Trophoblast cell (in vitro differentiated cells and primary cell): ENCODE data around the gene HEBP2.

Experiments
- DNase-seq, 2 donors: peaks; one replicate each; pipeline ENCODE4 v3.0.0-alpha.2; 2016
- H2AFZ ChIP-seq: 2 replicates; pipeline ENCODE4 v1.6.1; 2013; ENCODE audit warnings: low read length, moderate library complexity, mild to moderate bottlenecking; ENCODE audit not compliant: insufficient read depth, poor library complexity
- H2AK5ac ChIP-seq: 2 replicates; pipeline ENCODE4 v1.6.1; 2013; ENCODE audit warnings: mild to moderate bottlenecking, low read length
- H2BK120ac ChIP-seq: 2 replicates; pipeline ENCODE4 v1.6.1; 2013; ENCODE audit warnings: low read length, mild to moderate bottlenecking, moderate library complexity; ENCODE audit not compliant: insufficient read depth, poor library complexity
- H2BK12ac ChIP-seq: 2 replicates; pipeline ENCODE4 v1.6.1; 2013; ENCODE audit warnings: mild to moderate bottlenecking, low read length, moderate library complexity
- H2BK5ac ChIP-seq: 2 replicates; pipeline ENCODE4 v1.6.1; 2013; ENCODE audit warnings: low read length, low read depth, moderate library complexity, mild to moderate bottlenecking; ENCODE audit not compliant: poor library complexity
- H3K14ac ChIP-seq: 2 replicates; pipeline ENCODE4 v1.6.1; 2013; ENCODE audit warnings: mild to moderate bottlenecking, low read length
- H3K18ac ChIP-seq: 2 replicates; pipeline ENCODE4 v1.6.1; 2013; ENCODE audit warnings: mild to moderate bottlenecking, low read length
- H3K23ac ChIP-seq: 2 replicates; pipeline ENCODE4 v1.6.1; 2013; ENCODE audit warnings: low read length
- H3K27ac ChIP-seq: 2 replicates; pipeline ENCODE4 v1.5.1; 2013; ENCODE audit warnings: low read depth, mild to moderate bottlenecking, inconsistent platforms, low read length, moderate library complexity
- H3K27me3 ChIP-seq: 2 replicates; pipeline ENCODE4 v1.6.1; 2013; ENCODE audit warnings: inconsistent platforms, mild to moderate bottlenecking, low read length, moderate library complexity; ENCODE audit not compliant: insufficient read depth
- H3K36me3 ChIP-seq, 2 experiments: 1 replicate in 1 of 2; 2 replicates in 1 of 2; pipeline ENCODE4 v1.6.1; 2013; ENCODE audit warnings: low read length in 2 of 2, mild to moderate bottlenecking in 2 of 2, moderate library complexity in 1 of 2; ENCODE audit not compliant: insufficient read depth in 2 of 2, control insufficient read depth in 1 of 2
- H3K4ac ChIP-seq: 2 replicates; pipeline ENCODE4 v1.6.1; 2013; ENCODE audit warnings: low read depth, mild to moderate bottlenecking, low read length, moderate library complexity
- H3K4me1 ChIP-seq, 2 experiments: 1 replicate in 1 of 2; 2 replicates in 1 of 2; pipeline ENCODE4 v1.6.1; 2013; ENCODE audit warnings: low read length in 2 of 2, mild to moderate bottlenecking in 2 of 2, moderate library complexity in 1 of 2; ENCODE audit not compliant: insufficient read depth in 2 of 2, control insufficient read depth in 1 of 2
- H3K4me2 ChIP-seq: 2 replicates; pipeline ENCODE4 v1.6.1; 2013; ENCODE audit warnings: inconsistent platforms, mild to moderate bottlenecking, low read length, moderate library complexity
- H3K4me3 ChIP-seq: 2 replicates; pipeline ENCODE4 v1.5.1; 2013; ENCODE audit warnings: mild to moderate bottlenecking, low read depth, low read length, inconsistent platforms
- H3K79me1 ChIP-seq: one replicate; pipeline ENCODE4 v1.6.1; 2013; ENCODE audit warnings: low read length
- H3K79me2 ChIP-seq: 2 replicates; pipeline ENCODE4 v1.6.1; 2013; ENCODE audit warnings: low read length, mild to moderate bottlenecking; ENCODE audit not compliant: control insufficient read depth, insufficient read depth, poor library complexity
- H3K9ac ChIP-seq: 2 replicates; pipeline ENCODE4 v1.6.1; 2013; ENCODE audit warnings: mild to moderate bottlenecking, low read length
- H3K9me3 ChIP-seq: 2 replicates; pipeline ENCODE4 v1.6.1; 2013; ENCODE audit warnings: low read depth, mild to moderate bottlenecking, control low read depth, inconsistent platforms, low read length; ENCODE audit not compliant: insufficient read depth
- H4K12ac ChIP-seq: 2 replicates; pipeline ENCODE4 v1.6.1; 2013; ENCODE audit warnings: low read depth, mild to moderate bottlenecking, low read length, moderate library complexity
- H4K8ac ChIP-seq: 2 replicates; pipeline ENCODE4 v1.6.1; 2013; ENCODE audit warnings: low read depth, mild to moderate bottlenecking, low read length, moderate library complexity
- H4K91ac ChIP-seq: one replicate; pipeline ENCODE4 v1.6.1; 2013; ENCODE audit warnings: low read depth, mild to moderate bottlenecking, low read length, moderate library complexity
- WGBS: extraction: QIAGEN DNeasy Blood & Tissue Kit; methylation state at CpG from one replicate; pipeline ENCODE4 v1.1.7; 2013; ENCODE audit warnings: missing lambda C conversion rate; ENCODE audit not compliant: insufficient read length, insufficient coverage; ENCODE audit errors: extremely low coverage; 5-methylcytosine and 5-hydroxymethylcytosine counted together

HEBP2 gene

DNA sequence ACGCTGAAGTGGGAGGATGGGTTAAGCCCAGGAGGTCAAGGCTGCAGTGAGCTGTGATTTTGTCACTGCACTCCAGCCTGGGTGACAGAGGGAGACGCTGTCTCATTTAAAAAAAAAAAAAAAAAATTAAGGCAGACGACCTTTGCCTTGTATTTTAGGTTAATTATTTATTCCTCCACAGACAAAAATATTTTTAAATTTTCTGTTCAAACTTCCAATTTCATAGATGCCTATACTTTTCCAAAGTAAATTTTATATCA lies 32.6 kb upstream of the HEBP2 start:
- Histone ChIP-seq H3K4me2 (no peak overlapping the region), H3K27ac (no peak overlapping the region), H4K12ac (no peak overlapping the region), H3K4ac (no peak overlapping the region), H3K4me3 (no peak overlapping the region), H2BK12ac (no peak overlapping the region), H3K9ac (no peak overlapping the region), H2BK5ac (no peak overlapping the region), H4K8ac (no peak overlapping the region), H2BK120ac (no peak overlapping the region), H3K79me2 (no peaks in the 10 kb centered on the region), H3K18ac (no peak overlapping the region), H3K14ac (no peak overlapping the region), H3K4me1 (no peaks in the 10 kb centered on the region), H2AK5ac (no peak overlapping the region), H3K9me3 (no peaks in the 10 kb centered on the region), H3K79me1 (no peaks in the 10 kb centered on the region), H3K23ac (no peak overlapping the region), H3K36me3 (no peaks in the 10 kb centered on the region), H4K91ac (no peak overlapping the region), H3K27me3 (no peaks in the 10 kb centered on the region), H2AFZ (no peak overlapping the region)
- WGBS: no CpG with 5 or more reads among the region's 3 CpGs
- DNase-seq: no peak

- H3K4ac ChIP-seq: no peak overlapping the region
- WGBS: no CpG with 5 or more reads among the region's 3 CpGs
- H3K27ac ChIP-seq: no peak overlapping the region
Observed at GRCh38 chr6:138371720-138372119, 32.3 kb upstream of the HEBP2 start.

GRCh38 chr6:138372711-138373463 lies 31.1 kb upstream of the HEBP2 start:
- Histone ChIP-seq H3K4me3 (no peak overlapping the region), H3K18ac (no peak overlapping the region), H3K23ac (no peak overlapping the region), H3K9ac (no peak overlapping the region), H2BK120ac (no peak overlapping the region), H3K27ac (no peak overlapping the region), H4K12ac (no peak overlapping the region), H4K91ac (no peak overlapping the region), H2BK5ac (no peak overlapping the region), H3K9me3 (no peaks in the 10 kb centered on the region), H3K14ac (no peak overlapping the region), H2AK5ac (no peak overlapping the region), H4K8ac (no peak overlapping the region), H3K4me2 (no peak overlapping the region), H2BK12ac (no peak overlapping the region), H3K36me3 (no peaks in the 10 kb centered on the region), H3K4ac (no peak overlapping the region), H2AFZ (no peak overlapping the region), H3K79me2 (no peaks in the 10 kb centered on the region), H3K27me3 (no peaks in the 10 kb centered on the region), H3K4me1 (no peaks in the 10 kb centered on the region), H3K79me1 (no peaks in the 10 kb centered on the region)
- no peak for DNase-seq

More at GRCh38 chr6:138371720-138372119, 32.3 kb upstream of the HEBP2 start:
- Histone ChIP-seq H3K4me3 (no peak overlapping the region), H2BK12ac (no peak overlapping the region), H4K91ac (no peak overlapping the region), H3K27me3 (no peaks in the 10 kb centered on the region), H2BK5ac (no peak overlapping the region), H2AK5ac (no peak overlapping the region), H2AFZ (no peak overlapping the region), H4K8ac (no peak overlapping the region), H3K4me1 (no peaks in the 10 kb centered on the region), H3K4me2 (no peak overlapping the region), H3K9ac (no peak overlapping the region), H3K36me3 (no peaks in the 10 kb centered on the region), H3K14ac (no peak overlapping the region), H3K79me2 (no peaks in the 10 kb centered on the region), H2BK120ac (no peak overlapping the region), H3K23ac (no peak overlapping the region), H3K79me1 (no peaks in the 10 kb centered on the region), H4K12ac (no peak overlapping the region), H3K9me3 (no peaks in the 10 kb centered on the region), H3K18ac (no peak overlapping the region)
- DNase-seq: no peak

DNA sequence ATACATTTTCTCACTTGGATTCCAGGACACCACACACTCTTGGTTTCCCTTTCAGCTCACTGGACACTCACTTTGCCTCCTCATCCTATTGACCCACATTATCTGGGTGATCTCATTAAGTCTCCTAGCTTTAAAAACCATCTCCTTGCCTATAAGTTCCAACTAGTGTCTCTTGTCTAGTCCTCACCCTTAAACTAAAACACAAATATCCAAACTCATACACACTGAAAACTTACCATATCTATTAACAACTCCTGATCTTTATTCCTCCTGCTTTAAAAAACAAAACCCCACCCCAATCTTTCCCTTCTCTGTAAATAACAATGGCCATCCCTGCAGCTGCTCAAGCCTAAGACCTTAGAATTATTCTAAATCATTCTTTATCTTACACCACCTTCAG lies 29.8 kb upstream of the HEBP2 start:
- Histone ChIP-seq H3K4me1 (no peaks in the 10 kb centered on the region), H3K27ac (no peak overlapping the region), H2BK5ac (no peak overlapping the region), H2BK120ac (no peak overlapping the region), H3K9ac (no peak overlapping the region), H3K14ac (no peak overlapping the region), H3K18ac (no peak overlapping the region), H3K79me1 (no peaks in the 10 kb centered on the region), H3K9me3 (no peaks in the 10 kb centered on the region), H3K36me3 (no peaks in the 10 kb centered on the region), H2AFZ (no peak overlapping the region), H3K79me2 (no peaks in the 10 kb centered on the region), H4K91ac (no peak overlapping the region), H3K4ac (no peak overlapping the region), H2BK12ac (no peak overlapping the region), H2AK5ac (no peak overlapping the region), H3K4me2 (no peak overlapping the region), H3K4me3 (no peak overlapping the region), H3K27me3 (no peaks in the 10 kb centered on the region), H3K23ac (no peak overlapping the region), H4K12ac (no peak overlapping the region), H4K8ac (no peak overlapping the region)
- DNase-seq: no peak
